HepG2 (cell line): ENCODE data around the gene RGS8. TPM values are rescaled to one million over a fixed set of nuclear protein-coding genes. Genes with fewer than 3 reads are reported as not detected.

Source experiments
- CEBPG ChIP-seq: IDR thresholded peaks from 2 replicates; pipeline ENCODE4 v1.6.1; 2016
- PHF20 ChIP-seq: sonication (generic); formaldehyde crosslinking; IDR thresholded peaks from 2 replicates; pipeline ENCODE4 v1.5.0; 2020; ENCODE audit warnings: mild to moderate bottlenecking, missing genetic modification reagents
- PHF8 ChIP-seq: sonication (generic); formaldehyde crosslinking; IDR thresholded peaks from 2 replicates; pipeline ENCODE4 v1.5.0; 2020; ENCODE audit warnings: missing genetic modification reagents
- POLR2A ChIP-seq, 2 experiments: IDR thresholded peaks; 2 replicates each; pipeline ENCODE4 v1.6.1; 2011; ENCODE audit warnings: low read depth in 2 of 2, low read length in 2 of 2, mild to moderate bottlenecking in 1 of 2, moderate library complexity in 1 of 2; ENCODE audit not compliant: insufficient read depth in 1 of 2
- REXO4 ChIP-seq: sonication (generic); formaldehyde crosslinking; IDR thresholded peaks from 2 replicates; pipeline ENCODE4 v1.8.0; 2022; ENCODE audit warnings: missing genetic modification reagents, mild to moderate bottlenecking, borderline replicate concordance
- SMAD1 ChIP-seq: sonication (generic); formaldehyde crosslinking; IDR thresholded peaks from 2 replicates; pipeline ENCODE4 v1.4.0; 2020; ENCODE audit warnings: missing genetic modification reagents, low read depth, mild to moderate bottlenecking, borderline replicate concordance
- ZNF790 ChIP-seq: sonication (generic); formaldehyde crosslinking; IDR thresholded peaks from 2 replicates; pipeline ENCODE4 v1.8.0; 2022; ENCODE audit warnings: missing genetic modification reagents, mild to moderate bottlenecking, borderline replicate concordance
- ZSCAN22 ChIP-seq: sonication (generic); formaldehyde crosslinking; IDR thresholded peaks from 2 replicates; pipeline ENCODE4 v1.4.0; 2020; ENCODE audit warnings: mild to moderate bottlenecking, missing genetic modification reagents
- polyA plus RNA-seq, 8 experiments: library from polyadenylated mRNA; depleted of rRNA in 3 of 8; stranded (reverse) in 7 of 8; unstranded in 1 of 8; fragments of >200 nt; fragmentation: Illumina TruSeq in 4 of 8; extraction: Trizol in 4 of 8; gene quantifications; 2 replicates each; pipeline versions ENCODE4 v1.2.1 to v1.2.3, GENCODE V29; 2011 to 2016; ENCODE audit warnings: low read depth in 4 of 8, missing spikeins in 1 of 8, mixed read lengths in 1 of 8; ENCODE audit not compliant: insufficient read depth in 1 of 8
- total RNA-seq, 5 experiments: library from RNA; depleted of rRNA; stranded (reverse); fragments of >200 nt; fragmentation: Illumina TruSeq; extraction: Trizol; gene quantifications; 2 replicates each; pipeline ENCODE4 v1.2.3, GENCODE V29; 2016; ENCODE audit warnings: low read depth in 1 of 5
- TF ChIP-seq, protein P1 (sequence below): sonication (generic); formaldehyde crosslinking; IDR thresholded peaks from 2 replicates; pipeline ENCODE4 v1.4.0; 2020; ENCODE audit warnings: missing genetic modification reagents, borderline replicate concordance
- TF ChIP-seq, protein P2 (sequence below): sonication (generic); formaldehyde crosslinking; IDR thresholded peaks from 2 replicates; pipeline ENCODE4 v1.4.0; 2020; ENCODE audit warnings: mild to moderate bottlenecking, missing genetic modification reagents

Gene RGS8
- total and polyA plus RNA-seq, 2 of the 13 experiments (the other 11 are each of a cell fraction or from before 2014, with no cell fraction given) = not detected

DNA sequence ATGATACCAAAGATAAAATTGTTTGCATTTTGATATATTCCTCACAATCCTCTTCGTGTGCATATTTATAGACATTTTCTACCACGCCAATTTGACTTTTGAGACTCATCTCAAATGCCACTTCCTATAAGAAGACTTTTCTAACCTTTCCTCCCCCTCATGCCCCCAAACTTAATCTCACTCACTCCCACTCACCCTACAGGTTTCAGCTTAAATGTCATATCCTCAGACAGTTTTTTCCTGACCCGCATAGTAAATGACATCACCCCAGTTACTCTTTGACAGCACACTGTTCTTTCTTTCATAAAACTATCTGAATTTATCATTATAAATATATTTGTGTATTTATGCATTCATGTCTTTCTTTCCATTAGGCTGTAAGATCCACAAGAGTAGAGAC is 29.6 kb upstream of the RGS8 start (continued):
- TF ChIP-seq, protein P1, sequence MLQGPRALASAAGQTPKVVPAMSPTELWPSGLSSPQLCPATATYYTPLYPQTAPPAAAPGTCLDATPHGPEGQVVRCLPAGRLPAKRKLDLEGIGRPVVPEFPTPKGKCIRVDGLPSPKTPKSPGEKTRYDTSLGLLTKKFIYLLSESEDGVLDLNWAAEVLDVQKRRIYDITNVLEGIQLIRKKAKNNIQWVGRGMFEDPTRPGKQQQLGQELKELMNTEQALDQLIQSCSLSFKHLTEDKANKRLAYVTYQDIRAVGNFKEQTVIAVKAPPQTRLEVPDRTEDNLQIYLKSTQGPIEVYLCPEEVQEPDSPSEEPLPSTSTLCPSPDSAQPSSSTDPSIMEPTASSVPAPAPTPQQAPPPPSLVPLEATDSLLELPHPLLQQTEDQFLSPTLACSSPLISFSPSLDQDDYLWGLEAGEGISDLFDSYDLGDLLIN = no peak
- TF ChIP-seq SMAD1 (CRISPR knock-in tag) (no peak), PHF8 (CRISPR knock-in tag) (no peak), POLR2A (IDR thresholded peaks at IDR 0.05; ENCODE audit: insufficient read depth in 1 of 2, low read depth in 2 of 2, low read length in 2 of 2) (no peak), CEBPG (CRISPR knock-in tag) (no peak), ZSCAN22 (CRISPR knock-in tag) (no peak), ZNF790 (CRISPR knock-in tag) (no peak), PHF20 (CRISPR knock-in tag) (no peak), REXO4 (no peak)
- TF ChIP-seq, protein P2, sequence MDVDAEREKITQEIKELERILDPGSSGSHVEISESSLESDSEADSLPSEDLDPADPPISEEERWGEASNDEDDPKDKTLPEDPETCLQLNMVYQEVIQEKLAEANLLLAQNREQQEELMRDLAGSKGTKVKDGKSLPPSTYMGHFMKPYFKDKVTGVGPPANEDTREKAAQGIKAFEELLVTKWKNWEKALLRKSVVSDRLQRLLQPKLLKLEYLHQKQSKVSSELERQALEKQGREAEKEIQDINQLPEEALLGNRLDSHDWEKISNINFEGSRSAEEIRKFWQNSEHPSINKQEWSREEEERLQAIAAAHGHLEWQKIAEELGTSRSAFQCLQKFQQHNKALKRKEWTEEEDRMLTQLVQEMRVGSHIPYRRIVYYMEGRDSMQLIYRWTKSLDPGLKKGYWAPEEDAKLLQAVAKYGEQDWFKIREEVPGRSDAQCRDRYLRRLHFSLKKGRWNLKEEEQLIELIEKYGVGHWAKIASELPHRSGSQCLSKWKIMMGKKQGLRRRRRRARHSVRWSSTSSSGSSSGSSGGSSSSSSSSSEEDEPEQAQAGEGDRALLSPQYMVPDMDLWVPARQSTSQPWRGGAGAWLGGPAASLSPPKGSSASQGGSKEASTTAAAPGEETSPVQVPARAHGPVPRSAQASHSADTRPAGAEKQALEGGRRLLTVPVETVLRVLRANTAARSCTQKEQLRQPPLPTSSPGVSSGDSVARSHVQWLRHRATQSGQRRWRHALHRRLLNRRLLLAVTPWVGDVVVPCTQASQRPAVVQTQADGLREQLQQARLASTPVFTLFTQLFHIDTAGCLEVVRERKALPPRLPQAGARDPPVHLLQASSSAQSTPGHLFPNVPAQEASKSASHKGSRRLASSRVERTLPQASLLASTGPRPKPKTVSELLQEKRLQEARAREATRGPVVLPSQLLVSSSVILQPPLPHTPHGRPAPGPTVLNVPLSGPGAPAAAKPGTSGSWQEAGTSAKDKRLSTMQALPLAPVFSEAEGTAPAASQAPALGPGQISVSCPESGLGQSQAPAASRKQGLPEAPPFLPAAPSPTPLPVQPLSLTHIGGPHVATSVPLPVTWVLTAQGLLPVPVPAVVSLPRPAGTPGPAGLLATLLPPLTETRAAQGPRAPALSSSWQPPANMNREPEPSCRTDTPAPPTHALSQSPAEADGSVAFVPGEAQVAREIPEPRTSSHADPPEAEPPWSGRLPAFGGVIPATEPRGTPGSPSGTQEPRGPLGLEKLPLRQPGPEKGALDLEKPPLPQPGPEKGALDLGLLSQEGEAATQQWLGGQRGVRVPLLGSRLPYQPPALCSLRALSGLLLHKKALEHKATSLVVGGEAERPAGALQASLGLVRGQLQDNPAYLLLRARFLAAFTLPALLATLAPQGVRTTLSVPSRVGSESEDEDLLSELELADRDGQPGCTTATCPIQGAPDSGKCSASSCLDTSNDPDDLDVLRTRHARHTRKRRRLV (CRISPR knock-in tag) = no peak
